GM12878 (cell line): ENCODE measurements around the gene SYNGAP1. TPM values are rescaled to one million over a fixed set of nuclear protein-coding genes. Genes with fewer than 3 reads are reported as not detected.
A peak's percentile ranks its signal among the peaks of the same experiment; 100 is the strongest.

ENCODE experiments used
- ATAC-seq: fragments of 200-7000 bp; cut with Tn5 transposase; 3 replicates; pipeline ENCODE4 v1.9.1; 2020; ENCODE audit warnings: mild to moderate bottlenecking, moderate library complexity
- BruUV-seq: library from RNA; stranded (reverse); fragments of 400-500 nt; replicated peaks from 2 replicates; lab custom pipeline; 2021; lab: Mats Ljungman, UMichigan
- CTCF ChIA-PET: fragments of 300-600 bp; sonication (Branson Sonifier 250); formaldehyde crosslinking; extraction: SDS; loops from one replicate; lab custom pipeline; 2021; ENCODE audit warnings: inconsistent platforms; lab: Yijun Ruan, JAX
- POLR2A ChIA-PET: fragments of 350-600 bp; formaldehyde crosslinking; extraction: SDS; loops from one replicate; lab custom pipeline; 2021; ENCODE audit warnings: inconsistent platforms; lab: Charles Lee
- RAD21 ChIA-PET: fragments of 300-600 bp; sonication (Branson Sonifier 250); formaldehyde crosslinking; loops from one replicate; lab custom pipeline; 2023; ENCODE audit warnings: antibody characterized with exemption; ENCODE audit not compliant: unreplicated experiment; lab: Charles Lee
- SMC1A ChIA-PET: fragments of 300-600 bp; sonication (Branson Sonifier 250); formaldehyde crosslinking; loops from one replicate; lab custom pipeline; 2023; ENCODE audit not compliant: unreplicated experiment, uncharacterized antibody; lab: Charles Lee
- DNase-seq: peaks from one replicate; pipeline ENCODE4 v3.0.0-alpha.2; 2011; ENCODE audit warnings: low read depth, low spot score
- FAIRE-seq: peaks from 3 replicates; lab custom pipeline; 2011; peaks lifted over from hg19 to GRCh38; lab: Jason Lieb, UNC
- H2AFZ ChIP-seq: 2 replicates; pipeline ENCODE4 v1.6.0; 2011; ENCODE audit warnings: low read depth, low read length, control low read depth; ENCODE audit not compliant: control insufficient read depth
- H3K27ac ChIP-seq: 2 replicates; pipeline ENCODE4 v1.5.1; 2011; ENCODE audit warnings: control low read depth; ENCODE audit not compliant: control insufficient read depth, insufficient read depth
- H3K27me3 ChIP-seq, 2 experiments: replicated peaks in 1 of 2; 2 replicates each; pipeline versions ENCODE4 v1.6.0 to v1.6.1; 2011; ENCODE audit warnings: low read length in 1 of 2; ENCODE audit not compliant: control insufficient read depth in 2 of 2, insufficient read depth in 2 of 2
- H3K36me3 ChIP-seq, 2 experiments: 2 replicates each; pipeline ENCODE4 v1.5.1; 2011; ENCODE audit warnings: low read length in 1 of 2; ENCODE audit not compliant: control insufficient read depth in 2 of 2, insufficient read depth in 2 of 2
- H3K4me1 ChIP-seq: 2 replicates; pipeline ENCODE4 v1.6.1; 2011; ENCODE audit warnings: mild to moderate bottlenecking, low read length, moderate library complexity, mixed read lengths; ENCODE audit not compliant: control insufficient read depth, insufficient read depth
- H3K4me2 ChIP-seq: 2 replicates; pipeline ENCODE4 v1.6.0; 2011; ENCODE audit warnings: control low read depth; ENCODE audit not compliant: control insufficient read depth, insufficient read depth
- H3K4me3 ChIP-seq: fragments of 200-600 bp; sonication (generic); 2 replicates; pipeline ENCODE4 v1.5.1; 2016
- H3K79me2 ChIP-seq: 2 replicates; pipeline ENCODE4 v1.6.0; 2011; ENCODE audit warnings: low read length; ENCODE audit not compliant: control insufficient read depth, insufficient read depth
- H3K9ac ChIP-seq: 2 replicates; pipeline ENCODE4 v1.8.0; 2011; ENCODE audit warnings: low read length, control low read depth, mixed read lengths; ENCODE audit not compliant: control insufficient read depth, insufficient read depth
- H3K9me3 ChIP-seq: replicated peaks from 3 replicates; pipeline ENCODE4 v1.5.1; 2011; ENCODE audit warnings: mild to moderate bottlenecking, low read length; ENCODE audit not compliant: control insufficient read depth, insufficient read depth
- H4K20me1 ChIP-seq: 2 replicates; pipeline ENCODE4 v1.6.0; 2011; ENCODE audit not compliant: control insufficient read depth, insufficient read depth
- CUX1 ChIP-seq: IDR thresholded peaks from 2 replicates; pipeline ENCODE4 v1.6.1; 2012; ENCODE audit warnings: improper control_type of control experiment, low read depth, low read length; ENCODE audit not compliant: insufficient replicate concordance
- DPF2 ChIP-seq: fragments of 450-650 bp; IDR thresholded peaks from 2 replicates; pipeline ENCODE4 v1.6.1; 2017; ENCODE audit warnings: mild to moderate bottlenecking
- LARP7 ChIP-seq: fragments of 450-650 bp; IDR thresholded peaks from 2 replicates; pipeline ENCODE4 v1.6.1; 2017; ENCODE audit warnings: mild to moderate bottlenecking
- RUNX3 ChIP-seq: IDR thresholded peaks from 2 replicates; pipeline ENCODE4 v1.6.1; 2012; ENCODE audit warnings: low read length, inconsistent platforms
- SMARCA5 ChIP-seq: fragments of 450-650 bp; IDR thresholded peaks from 2 replicates; pipeline ENCODE4 v1.6.1; 2017; ENCODE audit warnings: mild to moderate bottlenecking
- STAT3 ChIP-seq: IDR thresholded peaks from 2 replicates; pipeline ENCODE4 v1.6.1; 2011; ENCODE audit warnings: low read depth, low read length, improper control_type of control experiment
- WGBS: methylation state at CpG from one replicate; pipeline ENCODE4 v1.1.6; 2016; ENCODE audit warnings: low lambda C conversion rate; ENCODE audit not compliant: insufficient replicate concordance, insufficient coverage; ENCODE audit errors: missing lambda C conversion rate; 5-methylcytosine and 5-hydroxymethylcytosine counted together
- in situ Hi-C: fragments of 300-500 bp; cut with MboI; formaldehyde crosslinking; loops from 9 replicates; pipeline ENCODE4 v1.14.3; 2018; ENCODE audit warnings: mixed read lengths
- intact Hi-C: fragments of 100-400 bp; cut with micrococcal nuclease; formaldehyde crosslinking; loops from one replicate; pipeline ENCODE4 v1.14.2; 2022; ENCODE audit not compliant: unreplicated experiment
- polyA plus RNA-seq, 11 experiments: library from polyadenylated mRNA; depleted of rRNA in 4 of 11; unstranded in 6 of 11; stranded (reverse) in 5 of 11; fragments of >200 nt; fragmentation: Nextera tagmentation in 4 of 11; fragmentation: Illumina TruSeq in 1 of 11; extraction: Ambion mirVana in 4 of 11; extraction: Trizol in 1 of 11; gene quantifications; 1 replicate in 1 of 11; 2 replicates in 10 of 11; pipeline versions ENCODE4 v1.2.1 to v1.2.3, GENCODE V29; 2011 to 2016; ENCODE audit warnings: inconsistent platforms in 2 of 11, missing spikeins in 2 of 11, low read depth in 1 of 11
- total RNA-seq, 4 experiments: library from RNA; depleted of rRNA in 3 of 4; stranded (reverse); fragments of >200 nt in 3 of 4; fragmentation: Illumina TruSeq in 1 of 4; extraction: Trizol in 1 of 4; gene quantifications; 2 replicates each; pipeline versions ENCODE4 v1.2.1 to v1.2.3, GENCODE V29; 2013 to 2021
- TF ChIP-seq, protein P1 (sequence below): fragments of 450-650 bp; IDR thresholded peaks from 2 replicates; pipeline ENCODE4 v1.6.1; 2017; ENCODE audit warnings: mild to moderate bottlenecking, moderate library complexity

SYNGAP1 gene
- total and polyA plus RNA-seq, 10 of the 15 experiments (the other 5 are each of a cell fraction or from before 2014, with no cell fraction given), result 0.05 to 9.2 (median 1.2) TPM

- TF ChIP-seq CUX1, result no peak
- TF ChIP-seq STAT3, result no peak
These were observed 3.3 kb upstream of the SYNGAP1 start (continued) for GRCh38 chr6:33416386-33417127.

DNA sequence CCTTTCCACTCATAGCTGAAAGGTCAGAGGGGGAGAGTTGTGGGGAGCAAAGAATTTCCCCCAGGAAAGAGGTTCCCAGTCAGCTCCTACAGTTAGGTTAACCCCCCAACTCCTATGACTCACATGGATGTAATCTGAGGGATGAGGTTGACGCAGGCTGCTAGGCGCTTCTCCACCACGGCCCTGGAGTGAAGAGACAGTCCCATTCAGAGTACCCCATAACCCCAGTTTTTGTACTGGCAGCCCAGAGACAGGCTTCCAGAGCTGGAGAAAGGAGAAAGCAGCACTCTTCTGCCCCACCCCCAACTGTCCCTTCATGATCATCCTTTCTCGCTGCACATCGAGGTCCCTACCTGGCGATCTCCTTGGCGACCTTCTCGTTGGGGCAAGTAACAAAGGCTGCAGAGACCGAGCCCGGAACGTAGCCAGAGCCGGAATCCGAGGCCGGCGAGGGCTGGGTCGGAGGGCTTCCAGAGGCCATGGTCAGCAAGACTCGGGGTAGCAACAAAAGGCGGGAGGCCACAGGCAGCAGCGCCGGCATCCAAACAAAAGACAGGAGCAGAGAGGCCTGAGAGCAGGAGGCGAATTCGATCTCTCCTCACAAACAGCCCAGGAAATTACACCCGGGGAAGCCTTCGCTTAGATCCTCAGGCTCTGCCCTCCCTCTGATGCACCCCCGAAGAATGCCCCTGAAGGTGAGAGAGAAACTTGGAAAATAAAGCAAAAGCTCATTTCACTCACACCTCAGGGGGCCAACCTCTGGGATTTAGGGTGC lies 2.5 kb upstream of the SYNGAP1 start:
- peak overlapping the region; percentile 83 for H2AFZ ChIP-seq
- H3K9me3 ChIP-seq, result no peaks in the 10 kb centered on the region
- intact Hi-C loops, result loop anchor here (5.0 kb wide), 1 partner anchor 100 kb away; the partner anchor contains the start of gene ZBTB22
- peaks cover 0 to 4% of the 10 kb centered on the region in 2 experiments; a peak in 2 of 4 replicates for H3K36me3 ChIP-seq
- under 1% methylated on average over 25 of the region's 25 CpGs for WGBS
- CTCF ChIA-PET, result interaction anchor here (0.6 to 5.3 kb wide), 8 partner anchors 9 to 118 kb away, joined by 3 to 25 read pairs (median 6); partner anchors contain the start of genes ZBTB22 and ZBTB9
- POLR2A ChIA-PET, result interaction anchor here (1.2 to 2.7 kb wide), 7 partner anchors 8 to 162 kb away, joined by 3 to 14 read pairs (median 7); partner anchors contain the start of genes PFDN6 and WDR46
- no peaks in the 10 kb centered on the region; a peak in 1 of 4 replicates for H3K27me3 ChIP-seq
- peak overlapping the region; percentile 69 for H3K4me2 ChIP-seq
- peaks cover 30% of the 10 kb centered on the region for H3K4me1 ChIP-seq
- DNase-seq, result no peak
- no peak for FAIRE-seq
- no peaks in the 10 kb centered on the region; the same call in 1 of the 2 replicates for H4K20me1 ChIP-seq
- peaks cover 30% of the 10 kb centered on the region for H3K79me2 ChIP-seq
- RAD21 ChIA-PET, result interaction anchor here (0.9 to 1.9 kb wide), 5 partner anchors 8 to 190 kb away, joined by 3 to 11 read pairs (median 6); partner anchors contain the start of genes BAK1 and ZBTB9
- H3K4me3 ChIP-seq, result peak overlapping the region; percentile 98
- peak overlapping the region; percentile 91 for H3K9ac ChIP-seq
- BruUV-seq, result TSS peak; percentile 92
- peak overlapping the region; percentile 91 for H3K27ac ChIP-seq
- in situ Hi-C loops, result no loop called here
- ATAC-seq, result no peak
- SMC1A ChIA-PET, result interaction anchor here (0.7 to 2.1 kb wide), 5 partner anchors 8 to 21 kb away, joined by 3 to 8 read pairs (median 3); no protein-coding TSS in a partner anchor
- TF ChIP-seq SMARCA5 (peak; percentile 15; the same call in 1 of the 2 replicates), RUNX3 (no peak), LARP7 (peak; percentile 63; the same call in 1 of the 2 replicates), DPF2 (peak; percentile 32; the same call in 1 of the 2 replicates)
- TF ChIP-seq, protein P1, sequence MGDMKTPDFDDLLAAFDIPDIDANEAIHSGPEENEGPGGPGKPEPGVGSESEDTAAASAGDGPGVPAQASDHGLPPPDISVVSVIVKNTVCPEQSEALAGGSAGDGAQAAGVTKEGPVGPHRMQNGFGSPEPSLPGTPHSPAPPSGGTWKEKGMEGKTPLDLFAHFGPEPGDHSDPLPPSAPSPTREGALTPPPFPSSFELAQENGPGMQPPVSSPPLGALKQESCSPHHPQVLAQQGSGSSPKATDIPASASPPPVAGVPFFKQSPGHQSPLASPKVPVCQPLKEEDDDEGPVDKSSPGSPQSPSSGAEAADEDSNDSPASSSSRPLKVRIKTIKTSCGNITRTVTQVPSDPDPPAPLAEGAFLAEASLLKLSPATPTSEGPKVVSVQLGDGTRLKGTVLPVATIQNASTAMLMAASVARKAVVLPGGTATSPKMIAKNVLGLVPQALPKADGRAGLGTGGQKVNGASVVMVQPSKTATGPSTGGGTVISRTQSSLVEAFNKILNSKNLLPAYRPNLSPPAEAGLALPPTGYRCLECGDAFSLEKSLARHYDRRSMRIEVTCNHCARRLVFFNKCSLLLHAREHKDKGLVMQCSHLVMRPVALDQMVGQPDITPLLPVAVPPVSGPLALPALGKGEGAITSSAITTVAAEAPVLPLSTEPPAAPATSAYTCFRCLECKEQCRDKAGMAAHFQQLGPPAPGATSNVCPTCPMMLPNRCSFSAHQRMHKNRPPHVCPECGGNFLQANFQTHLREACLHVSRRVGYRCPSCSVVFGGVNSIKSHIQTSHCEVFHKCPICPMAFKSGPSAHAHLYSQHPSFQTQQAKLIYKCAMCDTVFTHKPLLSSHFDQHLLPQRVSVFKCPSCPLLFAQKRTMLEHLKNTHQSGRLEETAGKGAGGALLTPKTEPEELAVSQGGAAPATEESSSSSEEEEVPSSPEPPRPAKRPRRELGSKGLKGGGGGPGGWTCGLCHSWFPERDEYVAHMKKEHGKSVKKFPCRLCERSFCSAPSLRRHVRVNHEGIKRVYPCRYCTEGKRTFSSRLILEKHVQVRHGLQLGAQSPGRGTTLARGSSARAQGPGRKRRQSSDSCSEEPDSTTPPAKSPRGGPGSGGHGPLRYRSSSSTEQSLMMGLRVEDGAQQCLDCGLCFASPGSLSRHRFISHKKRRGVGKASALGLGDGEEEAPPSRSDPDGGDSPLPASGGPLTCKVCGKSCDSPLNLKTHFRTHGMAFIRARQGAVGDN, result peak; percentile 32; the same call in 1 of the 2 replicates
